Measurements from ENCODE around the gene HK3. TPM values are rescaled to one million over a fixed set of nuclear protein-coding genes. Genes with fewer than 3 reads are reported as not detected.

HK3 gene
- total RNA-seq, 1 donor, result 24.2 TPM

- Histone ChIP-seq H3K9me3 (ENCODE audit: low read depth, low read length) (no peaks in the 10 kb centered on the region), H3K27me3 (ENCODE audit: insufficient read depth, low read length) (no peaks in the 10 kb centered on the region), H3K4me3 (ENCODE audit: low read length) (no peak overlapping the region), H3K4me1 (ENCODE audit: insufficient read depth, low read length) (no peaks in the 10 kb centered on the region)
Measured at GRCh38 chr5:176844706-176845391, 54.3 kb downstream of the HK3 start.

GRCh38 chr5:176844281-176844680 lies 54.9 kb downstream of the HK3 start:
- H3K9me3 ChIP-seq (ENCODE audit: low read depth, low read length), result no peaks in the 10 kb centered on the region
- H3K4me3 ChIP-seq (ENCODE audit: low read length), result no peak overlapping the region
- no peaks in the 10 kb centered on the region for H3K4me1 ChIP-seq (ENCODE audit: insufficient read depth, low read length)
- no peaks in the 10 kb centered on the region for H3K27me3 ChIP-seq (ENCODE audit: insufficient read depth, low read length)

- Histone ChIP-seq H3K4me1 (ENCODE audit: insufficient read depth, low read length) (no peaks in the 10 kb centered on the region), H3K9me3 (ENCODE audit: low read depth, low read length) (no peaks in the 10 kb centered on the region), H3K27me3 (ENCODE audit: insufficient read depth, low read length) (no peaks in the 10 kb centered on the region), H3K4me3 (ENCODE audit: low read length) (no peak overlapping the region)
Measured at GRCh38 chr5:176843673-176844072, 55.5 kb downstream of the HK3 start.

- no peaks in the 10 kb centered on the region for H3K9me3 ChIP-seq (ENCODE audit: low read depth, low read length)
- no peak overlapping the region for H3K4me3 ChIP-seq (ENCODE audit: low read length)
- no peaks in the 10 kb centered on the region for H3K27me3 ChIP-seq (ENCODE audit: insufficient read depth, low read length)
- H3K4me1 ChIP-seq (ENCODE audit: insufficient read depth, low read length), result no peaks in the 10 kb centered on the region
Measured at GRCh38 chr5:176837707-176838115, 61.4 kb downstream of the HK3 start.

GRCh38 chr5:176836811-176837706 lies 62.1 kb downstream of the HK3 start:
- H3K4me3 ChIP-seq (ENCODE audit: low read length), result no peak overlapping the region
- H3K4me1 ChIP-seq (ENCODE audit: insufficient read depth, low read length), result no peaks in the 10 kb centered on the region
- no peaks in the 10 kb centered on the region for H3K27me3 ChIP-seq (ENCODE audit: insufficient read depth, low read length)
- H3K9me3 ChIP-seq (ENCODE audit: low read depth, low read length), result no peaks in the 10 kb centered on the region

- Histone ChIP-seq H3K9me3 (ENCODE audit: low read depth, low read length) (no peaks in the 10 kb centered on the region), H3K4me1 (ENCODE audit: insufficient read depth, low read length) (no peaks in the 10 kb centered on the region), H3K27me3 (ENCODE audit: insufficient read depth, low read length) (no peaks in the 10 kb centered on the region), H3K4me3 (ENCODE audit: low read length) (no peak overlapping the region)
Measured at GRCh38 chr5:176835918-176836317, 63.2 kb downstream of the HK3 start.

GRCh38 chr5:176833286-176833685 lies 65.9 kb downstream of the HK3 start:
- Histone ChIP-seq H3K4me3 (ENCODE audit: low read length) (no peak overlapping the region), H3K27me3 (ENCODE audit: insufficient read depth, low read length) (no peaks in the 10 kb centered on the region), H3K4me1 (ENCODE audit: insufficient read depth, low read length) (no peaks in the 10 kb centered on the region), H3K9me3 (ENCODE audit: low read depth, low read length) (no peaks in the 10 kb centered on the region)

- H3K9me3 ChIP-seq (ENCODE audit: low read depth, low read length), result no peaks in the 10 kb centered on the region
- no peak overlapping the region for H3K4me3 ChIP-seq (ENCODE audit: low read length)
- no peaks in the 10 kb centered on the region for H3K27me3 ChIP-seq (ENCODE audit: insufficient read depth, low read length)
- no peaks in the 10 kb centered on the region for H3K4me1 ChIP-seq (ENCODE audit: insufficient read depth, low read length)
Measured at GRCh38 chr5:176832162-176832561, 67.0 kb downstream of the HK3 start.

GRCh38 chr5:176831425-176831824 lies 67.7 kb downstream of the HK3 start:
- Histone ChIP-seq H3K4me1 (ENCODE audit: insufficient read depth, low read length) (no peaks in the 10 kb centered on the region), H3K27me3 (ENCODE audit: insufficient read depth, low read length) (no peaks in the 10 kb centered on the region), H3K9me3 (ENCODE audit: low read depth, low read length) (no peaks in the 10 kb centered on the region), H3K4me3 (ENCODE audit: low read length) (no peak overlapping the region)

- Histone ChIP-seq H3K4me3 (ENCODE audit: low read length) (no peak overlapping the region), H3K27me3 (ENCODE audit: insufficient read depth, low read length) (no peaks in the 10 kb centered on the region), H3K9me3 (ENCODE audit: low read depth, low read length) (no peaks in the 10 kb centered on the region), H3K4me1 (ENCODE audit: insufficient read depth, low read length) (no peaks in the 10 kb centered on the region)
Measured at GRCh38 chr5:176830995-176831423, 68.1 kb downstream of the HK3 start.

Other genes starting within 250 kb of the HK3 start
- gene UNC5A, start 88.8 kb downstream of the HK3 start, total RNA-seq, result not detected
- 73.8 TPM for gene UIMC1, start 107.4 kb upstream of the HK3 start, total RNA-seq
- gene ZNF346, start 123.3 kb upstream of the HK3 start, total RNA-seq, result 15.8 TPM
- gene FGFR4, start 187.6 kb upstream of the HK3 start, total RNA-seq, result 1.2 TPM
- 69.0 TPM for gene NSD1, start 234.4 kb upstream of the HK3 start, total RNA-seq

Data from mononuclear cell (primary cell).